Stomach (tissue), 4 donors: Measurements from ENCODE around the gene ERO1A.
"Not testable (repeated sequence)": the region's sequence is repeated elsewhere in the genome, so short reads cannot be mapped to it uniquely, and the experiment has no call there.

Source experiments
- CTCF ChIP-seq, 7 experiments: fragments of 450-650 bp in 4 of 7; fragments of 200-600 bp in 3 of 7; sonication (generic) in 3 of 7; IDR thresholded peaks; one replicate each; pipeline ENCODE4 v1.5.1; 2016 to 2019; ENCODE audit warnings: antibody characterized with exemption in 7 of 7, control low read depth in 2 of 7, mild to moderate bottlenecking in 1 of 7
- EP300 ChIP-seq: sonication (generic); formaldehyde crosslinking; IDR thresholded peaks from one replicate; pipeline ENCODE4 v1.6.1; 2017; ENCODE audit warnings: antibody characterized with exemption

- not testable (repeated sequence) for TF ChIP-seq CTCF (IDR thresholded peaks at IDR 0.05); EP300
Measured at GRCh38 chr14:52729035-52729434, 33.7 kb upstream of the ERO1A start.
